Neural progenitor cell (in vitro differentiated cells): Measurements from ENCODE around the gene RAPGEF4. TPM values are rescaled to one million over a fixed set of nuclear protein-coding genes. Genes with fewer than 3 reads are reported as not detected.

ENCODE experiments used
- DNase-seq: peaks from one replicate; pipeline ENCODE4 v3.0.0-alpha.2; 2016; ENCODE audit warnings: low spot score
- H2AFZ ChIP-seq: fragments of 200-600 bp; sonication (generic); replicated peaks from 2 replicates; pipeline ENCODE4 v1.6.1; 2016; ENCODE audit warnings: antibody characterized with exemption
- H3F3A ChIP-seq: fragments of 200-600 bp; sonication (generic); 2 replicates; pipeline ENCODE4 v1.6.1; 2016; ENCODE audit warnings: antibody characterized with exemption, low read depth
- H3K27ac ChIP-seq: fragments of 200-600 bp; sonication (generic); 2 replicates; pipeline ENCODE4 v1.5.1; 2016; ENCODE audit warnings: mild to moderate bottlenecking
- H3K27me3 ChIP-seq: fragments of 200-600 bp; sonication (generic); 2 replicates; pipeline ENCODE4 v1.6.1; 2016; ENCODE audit warnings: mild to moderate bottlenecking, moderate library complexity
- H3K36me3 ChIP-seq: fragments of 200-600 bp; sonication (generic); 2 replicates; pipeline ENCODE4 v1.5.1; 2016
- H3K4me1 ChIP-seq: fragments of 200-600 bp; sonication (generic); 2 replicates; pipeline ENCODE4 v1.6.1; 2016; ENCODE audit warnings: mixed run types
- H3K4me2 ChIP-seq: fragments of 200-600 bp; sonication (generic); 2 replicates; pipeline ENCODE4 v1.6.1; 2016
- H3K4me3 ChIP-seq: fragments of 200-600 bp; sonication (generic); 2 replicates; pipeline ENCODE4 v1.5.1; 2016
- H3K79me2 ChIP-seq: fragments of 200-600 bp; sonication (generic); 2 replicates; pipeline ENCODE4 v1.6.1; 2016; ENCODE audit warnings: low read depth
- H3K9ac ChIP-seq: fragments of 200-600 bp; sonication (generic); 2 replicates; pipeline ENCODE4 v1.6.1; 2016
- H3K9me3 ChIP-seq: fragments of 200-600 bp; sonication (generic); 2 replicates; pipeline ENCODE4 v1.5.1; 2016; ENCODE audit warnings: low read depth
- H4K20me1 ChIP-seq: fragments of 200-600 bp; sonication (generic); 2 replicates; pipeline ENCODE4 v1.6.1; 2016; ENCODE audit warnings: low read depth
- H3K27ac Mint-ChIP-seq: 3 replicates; pipeline ENCODE4 v1.8.0; 2021; ENCODE audit warnings: mixed read lengths
- H3K27me3 Mint-ChIP-seq: 2 replicates; pipeline ENCODE4 v1.8.0; 2022; ENCODE audit warnings: low read depth, mild to moderate bottlenecking, inconsistent platforms, moderate library complexity, mixed read lengths; ENCODE audit not compliant: insufficient read depth
- H3K36me3 Mint-ChIP-seq: 3 replicates; pipeline ENCODE4 v1.8.0; 2021; ENCODE audit warnings: mixed read lengths
- H3K4me1 Mint-ChIP-seq: 3 replicates; pipeline ENCODE4 v1.8.0; 2021; ENCODE audit warnings: mixed read lengths
- H3K4me3 Mint-ChIP-seq: 3 replicates; pipeline ENCODE4 v1.8.0; 2021; ENCODE audit warnings: mild to moderate bottlenecking, moderate library complexity, mixed read lengths
- H3K9me3 Mint-ChIP-seq: 3 replicates; pipeline ENCODE4 v1.8.0; 2020; ENCODE audit warnings: mixed read lengths
- CTCF ChIP-seq: fragments of 200-600 bp; sonication (generic); IDR thresholded peaks from 2 replicates; pipeline ENCODE4 v1.5.1; 2017; ENCODE audit warnings: antibody characterized with exemption, mild to moderate bottlenecking
- EZH2 ChIP-seq: fragments of 200-600 bp; sonication (generic); IDR thresholded peaks from 2 replicates; pipeline ENCODE4 v1.6.1; 2017; ENCODE audit warnings: antibody characterized with exemption, mild to moderate bottlenecking, moderate library complexity
- EZH2phosphoT487 ChIP-seq: fragments of 200-600 bp; sonication (generic); IDR thresholded peaks from 2 replicates; pipeline ENCODE4 v1.6.1; 2017; ENCODE audit warnings: antibody characterized with exemption
- total RNA-seq: library from RNA; depleted of rRNA; stranded (reverse); fragments of >200 nt; gene quantifications from 2 replicates; pipeline ENCODE4 v1.2.3, GENCODE V29; 2015; ENCODE audit warnings: low replicate concordance

The RAPGEF4 gene
- total RNA-seq, 1 donor from 2014 or later, result 1.8 TPM

GRCh38 chr2:172765662-172766061, 30.0 kb downstream of the RAPGEF4 start:
- no peaks in the 10 kb centered on the region for H3K79me2 ChIP-seq
- no peak overlapping the region for H3K4me3 ChIP-seq
- no peak overlapping the region for H3K4me2 ChIP-seq
- peaks cover 10% of the 10 kb centered on the region for H3K9me3 Mint-ChIP-seq
- no peaks in the 10 kb centered on the region for H3K27me3 Mint-ChIP-seq
- H3K27ac ChIP-seq, result no peak overlapping the region
- H3K4me1 ChIP-seq, result no peaks in the 10 kb centered on the region
- no peak for DNase-seq
- H3F3A ChIP-seq, result no peaks in the 10 kb centered on the region
- H3K9ac ChIP-seq, result no peak overlapping the region
- TF ChIP-seq CTCF (no peak), EZH2phosphoT487 (no peak), EZH2 (no peak)
- H3K9me3 ChIP-seq, result peaks cover 1% of the 10 kb centered on the region
- H3K4me3 Mint-ChIP-seq, result no peak overlapping the region
- H3K4me1 Mint-ChIP-seq, result no peaks in the 10 kb centered on the region
- no peak overlapping the region for H2AFZ ChIP-seq
- H3K36me3 ChIP-seq, result no peaks in the 10 kb centered on the region
- no peak overlapping the region for H3K27ac Mint-ChIP-seq
- no peaks in the 10 kb centered on the region for H4K20me1 ChIP-seq
- no peaks in the 10 kb centered on the region for H3K27me3 ChIP-seq
- H3K36me3 Mint-ChIP-seq, result peaks cover 5% of the 10 kb centered on the region

GRCh38 chr2:172768401-172768800, 32.8 kb downstream of the RAPGEF4 start:
- no peak overlapping the region for H2AFZ ChIP-seq
- H3K27ac ChIP-seq, result no peak overlapping the region
- H3K27ac Mint-ChIP-seq, result no peak overlapping the region
- no peaks in the 10 kb centered on the region for H3K4me1 Mint-ChIP-seq
- DNase-seq, result no peak
- H4K20me1 ChIP-seq, result no peaks in the 10 kb centered on the region
- H3K4me3 ChIP-seq, result no peak overlapping the region
- H3K79me2 ChIP-seq, result no peaks in the 10 kb centered on the region
- H3K9ac ChIP-seq, result no peak overlapping the region
- peaks cover under 1% of the 10 kb centered on the region for H3K27me3 Mint-ChIP-seq
- no peak overlapping the region for H3K4me2 ChIP-seq
- H3K36me3 Mint-ChIP-seq, result no peaks in the 10 kb centered on the region
- H3F3A ChIP-seq, result no peaks in the 10 kb centered on the region
- H3K36me3 ChIP-seq, result no peaks in the 10 kb centered on the region
- no peaks in the 10 kb centered on the region for H3K9me3 Mint-ChIP-seq
- no peaks in the 10 kb centered on the region for H3K4me1 ChIP-seq
- no peak for TF ChIP-seq CTCF
- no peak for TF ChIP-seq EZH2
- no peak for TF ChIP-seq EZH2phosphoT487
- no peaks in the 10 kb centered on the region for H3K27me3 ChIP-seq
- H3K4me3 Mint-ChIP-seq, result no peak overlapping the region
- H3K9me3 ChIP-seq, result no peaks in the 10 kb centered on the region

GRCh38 chr2:172769879-172770278, 34.2 kb downstream of the RAPGEF4 start:
- no peaks in the 10 kb centered on the region for H3F3A ChIP-seq
- H3K27ac ChIP-seq, result no peak overlapping the region
- H2AFZ ChIP-seq, result no peak overlapping the region
- no peaks in the 10 kb centered on the region for H3K36me3 ChIP-seq
- TF ChIP-seq EZH2phosphoT487 (no peak), EZH2 (no peak), CTCF (no peak)
- no peaks in the 10 kb centered on the region for H3K4me1 ChIP-seq
- no peak overlapping the region for H3K4me3 ChIP-seq
- Mint-ChIP-seq H3K9me3 (no peaks in the 10 kb centered on the region), H3K27me3 (peaks cover 2% of the 10 kb centered on the region), H3K4me3 (no peak overlapping the region), H3K4me1 (no peaks in the 10 kb centered on the region), H3K27ac (no peak overlapping the region), H3K36me3 (no peaks in the 10 kb centered on the region)
- no peak overlapping the region for H3K4me2 ChIP-seq
- no peak for DNase-seq
- no peaks in the 10 kb centered on the region for H4K20me1 ChIP-seq
- H3K9me3 ChIP-seq, result no peaks in the 10 kb centered on the region
- H3K79me2 ChIP-seq, result no peaks in the 10 kb centered on the region
- no peaks in the 10 kb centered on the region for H3K27me3 ChIP-seq
- no peak overlapping the region for H3K9ac ChIP-seq
